GM12864 (cell line): ENCODE measurements around the gene SYNM.

Experiments
- DNase-seq: peaks from one replicate; pipeline ENCODE4 v3.0.0-alpha.2; 2011; ENCODE audit warnings: low read depth
- H3K4me3 ChIP-seq: 2 replicates; pipeline ENCODE4 v1.5.1; 2011; ENCODE audit warnings: mild to moderate bottlenecking, low read depth, low read length, control low read depth
- TF ChIP-seq, protein P1 (sequence below): IDR thresholded peaks from 2 replicates; pipeline ENCODE4 v1.5.1; 2011; ENCODE audit warnings: low read depth, mild to moderate bottlenecking, moderate library complexity, low read length, control low read depth, inconsistent platforms; ENCODE audit errors: missing control alignments

SYNM gene

GRCh38 chr15:99100245-99101173 is 4.4 kb upstream of the SYNM start:
- no peak for DNase-seq
- no peak overlapping the region for H3K4me3 ChIP-seq
- TF ChIP-seq, protein P1, sequence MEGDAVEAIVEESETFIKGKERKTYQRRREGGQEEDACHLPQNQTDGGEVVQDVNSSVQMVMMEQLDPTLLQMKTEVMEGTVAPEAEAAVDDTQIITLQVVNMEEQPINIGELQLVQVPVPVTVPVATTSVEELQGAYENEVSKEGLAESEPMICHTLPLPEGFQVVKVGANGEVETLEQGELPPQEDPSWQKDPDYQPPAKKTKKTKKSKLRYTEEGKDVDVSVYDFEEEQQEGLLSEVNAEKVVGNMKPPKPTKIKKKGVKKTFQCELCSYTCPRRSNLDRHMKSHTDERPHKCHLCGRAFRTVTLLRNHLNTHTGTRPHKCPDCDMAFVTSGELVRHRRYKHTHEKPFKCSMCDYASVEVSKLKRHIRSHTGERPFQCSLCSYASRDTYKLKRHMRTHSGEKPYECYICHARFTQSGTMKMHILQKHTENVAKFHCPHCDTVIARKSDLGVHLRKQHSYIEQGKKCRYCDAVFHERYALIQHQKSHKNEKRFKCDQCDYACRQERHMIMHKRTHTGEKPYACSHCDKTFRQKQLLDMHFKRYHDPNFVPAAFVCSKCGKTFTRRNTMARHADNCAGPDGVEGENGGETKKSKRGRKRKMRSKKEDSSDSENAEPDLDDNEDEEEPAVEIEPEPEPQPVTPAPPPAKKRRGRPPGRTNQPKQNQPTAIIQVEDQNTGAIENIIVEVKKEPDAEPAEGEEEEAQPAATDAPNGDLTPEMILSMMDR, result peak; percentile 71

DNA sequence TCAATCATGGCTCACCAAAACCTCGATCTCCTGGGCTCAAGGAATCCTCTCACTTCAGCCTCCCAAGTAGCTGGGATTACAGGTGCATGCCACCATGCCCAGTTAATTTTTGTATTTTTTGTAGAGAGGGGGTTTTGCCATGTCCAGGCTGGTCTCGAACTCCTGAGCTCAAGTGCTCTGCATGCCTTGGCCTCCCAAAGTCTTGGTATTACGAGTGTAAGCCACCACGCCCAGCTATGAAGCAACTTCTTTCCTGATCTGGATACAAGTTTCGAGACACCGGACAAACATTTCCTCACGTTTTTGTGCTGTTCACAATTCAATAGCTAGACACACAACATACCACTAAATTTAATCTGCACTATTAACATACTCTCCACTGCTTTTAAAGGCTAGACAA is 3.4 kb upstream of the SYNM start:
- DNase-seq, result no peak
- TF ChIP-seq, protein P1, result no peak

DNA sequence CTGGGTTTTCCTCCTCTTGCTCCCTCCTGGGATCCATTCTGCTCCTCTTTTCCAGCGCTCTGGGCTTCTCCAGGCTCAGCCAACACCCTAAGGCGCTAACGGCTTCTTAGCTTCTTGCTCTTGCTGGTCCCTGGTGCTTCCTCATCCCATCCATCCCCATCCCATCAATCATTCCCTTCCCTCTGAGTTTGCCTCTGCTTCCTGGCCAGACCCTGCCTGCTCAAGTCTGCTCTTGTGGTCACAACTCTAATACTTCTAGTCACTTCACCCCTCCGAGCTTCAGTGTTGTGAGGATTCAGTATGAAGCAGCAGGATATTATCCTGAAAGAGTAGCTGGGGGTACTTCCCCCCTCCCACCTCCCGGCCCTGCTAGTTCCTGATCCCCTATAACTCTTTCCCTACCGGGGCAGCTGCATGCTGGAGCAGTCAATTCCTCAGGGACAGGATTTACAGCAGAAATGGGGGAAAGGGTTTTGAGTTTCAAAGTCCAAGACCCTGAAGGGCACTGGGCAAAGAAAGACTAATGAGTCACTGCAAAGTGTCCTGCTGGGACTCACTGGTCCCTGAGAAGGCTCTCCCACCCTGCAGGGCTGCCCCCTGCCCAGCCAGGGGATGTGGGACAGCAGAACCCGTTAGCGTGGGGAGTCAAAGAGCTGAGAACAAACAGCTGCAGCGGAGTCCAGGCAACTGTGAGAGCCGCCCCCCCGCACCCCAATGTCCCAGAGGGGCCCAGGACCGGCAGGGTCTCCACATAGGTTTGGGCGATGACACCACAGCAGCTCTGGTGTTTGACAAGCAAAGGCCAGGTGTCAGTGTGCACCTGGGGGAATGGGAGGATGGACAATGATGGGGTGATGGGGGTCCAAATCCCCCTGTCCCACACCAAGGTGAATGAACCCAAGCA is 2.3 kb upstream of the SYNM start:
- H3K4me3 ChIP-seq, result no peak overlapping the region
- TF ChIP-seq, protein P1, result no peak
- no peak for DNase-seq

More for the DNA sequence above, 3.4 kb upstream of the SYNM start:
- no peak overlapping the region for H3K4me3 ChIP-seq

GRCh38 chr15:99103279-99103678 is 1.6 kb upstream of the SYNM start:
- H3K4me3 ChIP-seq, result no peak overlapping the region
- no peak for DNase-seq
- TF ChIP-seq, protein P1, result no peak

DNA sequence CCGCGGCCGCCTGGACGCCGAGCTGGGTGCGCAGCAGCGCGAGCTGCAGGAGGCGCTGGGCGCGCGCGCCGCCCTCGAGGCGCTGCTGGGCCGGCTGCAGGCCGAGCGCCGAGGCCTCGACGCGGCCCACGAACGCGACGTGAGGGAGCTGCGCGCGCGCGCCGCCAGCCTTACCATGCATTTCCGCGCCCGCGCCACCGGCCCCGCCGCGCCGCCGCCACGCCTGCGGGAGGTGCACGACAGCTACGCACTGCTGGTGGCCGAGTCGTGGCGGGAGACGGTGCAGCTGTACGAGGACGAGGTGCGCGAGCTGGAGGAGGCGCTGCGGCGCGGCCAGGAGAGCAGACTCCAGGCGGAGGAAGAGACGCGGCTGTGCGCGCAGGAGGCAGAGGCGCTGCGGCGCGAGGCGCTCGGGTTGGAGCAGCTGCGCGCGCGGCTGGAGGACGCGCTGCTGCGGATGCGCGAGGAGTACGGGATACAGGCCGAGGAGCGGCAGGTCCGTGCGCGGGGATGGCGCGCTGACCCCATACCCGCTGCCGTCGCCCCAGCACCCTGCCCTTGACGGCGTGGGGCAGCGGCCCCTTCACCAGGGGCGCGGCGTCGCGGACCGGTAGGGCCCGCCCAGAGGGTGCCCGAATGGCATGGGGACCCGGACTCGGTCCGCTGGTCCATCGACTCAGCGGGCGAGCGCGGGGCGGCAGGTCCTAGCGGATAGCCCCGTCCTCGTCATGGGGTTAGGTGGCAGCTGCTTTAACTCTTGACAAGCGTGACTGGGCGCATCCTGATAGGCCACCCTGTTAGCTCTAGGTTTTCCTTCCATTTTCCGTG is 848 bp downstream of the SYNM start:
- TF ChIP-seq, protein P1, result no peak
- H3K4me3 ChIP-seq, result peak overlapping the region; percentile 40
- no peak for DNase-seq

- no peak for DNase-seq
- TF ChIP-seq, protein P1, result no peak
- H3K4me3 ChIP-seq, result no peak overlapping the region
These were observed 1.7 kb downstream of the SYNM start for GRCh38 chr15:99106417-99107220.
